GM12865 (cell line): ENCODE data around the gene MXD3.
"Not testable (repeated sequence)": the region's sequence is repeated elsewhere in the genome, so short reads cannot be mapped to it uniquely, and the experiment has no call there.

Experiments
- DNase-seq: peaks from one replicate; pipeline ENCODE4 v3.0.0; 2010; ENCODE audit warnings: low read depth
- H3K4me3 ChIP-seq: 2 replicates; pipeline ENCODE4 v1.5.1; 2011; ENCODE audit warnings: mild to moderate bottlenecking, low read depth, low read length, control low read depth
- CTCF ChIP-seq: IDR thresholded peaks from 2 replicates; pipeline ENCODE4 v1.5.1; 2011; ENCODE audit warnings: low read length, control low read depth, low read depth, inconsistent platforms; ENCODE audit not compliant: insufficient read depth; ENCODE audit errors: missing control alignments

MXD3 gene

GRCh38 chr5:177265395-177265794 lies 46.3 kb downstream of the MXD3 start:
- no peak for TF ChIP-seq CTCF
- DNase-seq: no peak
- H3K4me3 ChIP-seq: no peak overlapping the region

- no peak for DNase-seq
- no peak for TF ChIP-seq CTCF
- no peak overlapping the region for H3K4me3 ChIP-seq
These were observed 47.5 kb downstream of the MXD3 start for GRCh38 chr5:177264178-177264577.

- DNase-seq: no peak
- H3K4me3 ChIP-seq: no peak overlapping the region
- no peak for TF ChIP-seq CTCF
These were observed 50.2 kb downstream of the MXD3 start for GRCh38 chr5:177261510-177261909.

- no peak for DNase-seq
- no peak for TF ChIP-seq CTCF
- H3K4me3 ChIP-seq: no peak overlapping the region
These were observed 50.7 kb downstream of the MXD3 start for GRCh38 chr5:177260961-177261360.

GRCh38 chr5:177258711-177259110 lies 53.0 kb downstream of the MXD3 start:
- DNase-seq: not testable (repeated sequence)

More at GRCh38 chr5:177258711-177259110, 53.0 kb downstream of the MXD3 start:
- not testable (repeated sequence) for H3K4me3 ChIP-seq
